RWPE2 (cell line): Measurements from ENCODE around the gene TRIM56.
"Not testable (repeated sequence)": the region's sequence is repeated elsewhere in the genome, so short reads cannot be mapped to it uniquely, and the experiment has no call there.

Experiments used
- ATAC-seq: fragments of 200-7000 bp; cut with Tn5 transposase; 3 replicates; pipeline ENCODE4 v1.9.1; 2021; ENCODE audit warnings: low read depth
- DNase-seq: peaks from one replicate; pipeline ENCODE4 v3.0.0-alpha.2; 2020; ENCODE audit warnings: low spot score
- H3K27ac ChIP-seq: fragments of 450-650 bp; 2 replicates; pipeline ENCODE4 v1.5.1; 2017; ENCODE audit warnings: mild to moderate bottlenecking; ENCODE audit not compliant: poor library complexity, severe bottlenecking
- H3K27me3 ChIP-seq: fragments of 250-450 bp; sonication (Bioruptor Pico); 2 replicates; pipeline ENCODE4 v1.5.1; 2021; ENCODE audit warnings: mild to moderate bottlenecking, moderate library complexity; ENCODE audit not compliant: insufficient read depth, poor library complexity, severe bottlenecking
- H3K36me3 ChIP-seq: fragments of 250-450 bp; sonication (Bioruptor Pico); 2 replicates; pipeline ENCODE4 v1.5.1; 2020; ENCODE audit warnings: low read depth, mild to moderate bottlenecking, moderate library complexity
- H3K4me1 ChIP-seq: fragments of 250-450 bp; sonication (Bioruptor Pico); 2 replicates; pipeline ENCODE4 v1.5.1; 2021; ENCODE audit warnings: mild to moderate bottlenecking, moderate library complexity; ENCODE audit not compliant: insufficient read depth, poor library complexity, severe bottlenecking
- H3K4me3 ChIP-seq: fragments of 250-450 bp; sonication (Bioruptor Pico); 2 replicates; pipeline ENCODE4 v1.5.1; 2021; ENCODE audit warnings: mild to moderate bottlenecking, moderate library complexity; ENCODE audit not compliant: severe bottlenecking
- H3K9me3 ChIP-seq: fragments of 250-450 bp; sonication (Bioruptor Pico); 2 replicates; pipeline ENCODE4 v1.5.1; 2021; ENCODE audit warnings: mild to moderate bottlenecking, moderate library complexity; ENCODE audit not compliant: severe bottlenecking
- CTCF ChIP-seq: fragments of 450-650 bp; IDR thresholded peaks from one replicate; pipeline ENCODE4 v1.5.1; 2017; ENCODE audit warnings: mild to moderate bottlenecking, moderate library complexity; ENCODE audit not compliant: poor library complexity, severe bottlenecking

Gene TRIM56

GRCh38 chr7:101108961-101109360 lies 23.7 kb downstream of the TRIM56 start:
- H3K27ac ChIP-seq, result peak overlapping the region; percentile 85
- peak; percentile 99 for ATAC-seq

DNA sequence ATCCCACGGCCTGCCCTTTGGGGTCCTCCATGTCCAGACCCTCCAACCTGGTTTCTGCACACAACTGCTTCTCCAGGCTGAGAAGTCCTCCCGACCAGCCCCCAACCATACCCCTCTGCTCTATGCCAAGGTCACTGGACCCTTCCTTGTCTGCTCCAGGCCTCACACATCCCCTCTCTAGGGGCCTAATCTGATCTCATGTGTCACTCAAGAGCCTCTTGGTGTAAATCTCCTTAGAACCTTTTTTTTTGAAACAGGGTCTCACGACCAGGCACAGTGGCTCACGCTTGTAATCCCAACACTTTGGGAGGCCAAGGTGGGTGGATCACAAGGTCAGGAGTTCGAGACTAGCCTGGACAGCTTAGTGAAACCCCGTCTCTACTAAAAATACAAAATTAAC lies 24.1 kb downstream of the TRIM56 start:
- DNase-seq (no peak), ATAC-seq (peak; percentile 24)
- TF ChIP-seq CTCF, result no peak
- H3K4me3 ChIP-seq, result no peak overlapping the region
- no peaks in the 10 kb centered on the region for H3K9me3 ChIP-seq
- peaks cover 15% of the 10 kb centered on the region for H3K4me1 ChIP-seq
- H3K36me3 ChIP-seq, result no peaks in the 10 kb centered on the region
- no peaks in the 10 kb centered on the region for H3K27me3 ChIP-seq
- H3K27ac ChIP-seq, result peak overlapping the region; percentile 85

More at GRCh38 chr7:101108961-101109360, 23.7 kb downstream of the TRIM56 start:
- no peak overlapping the region for H3K4me3 ChIP-seq
- peaks cover 15% of the 10 kb centered on the region for H3K4me1 ChIP-seq
- no peak for TF ChIP-seq CTCF
- DNase-seq, result peak; percentile 93
- no peaks in the 10 kb centered on the region for H3K36me3 ChIP-seq
- H3K9me3 ChIP-seq, result no peaks in the 10 kb centered on the region
- no peaks in the 10 kb centered on the region for H3K27me3 ChIP-seq

DNA sequence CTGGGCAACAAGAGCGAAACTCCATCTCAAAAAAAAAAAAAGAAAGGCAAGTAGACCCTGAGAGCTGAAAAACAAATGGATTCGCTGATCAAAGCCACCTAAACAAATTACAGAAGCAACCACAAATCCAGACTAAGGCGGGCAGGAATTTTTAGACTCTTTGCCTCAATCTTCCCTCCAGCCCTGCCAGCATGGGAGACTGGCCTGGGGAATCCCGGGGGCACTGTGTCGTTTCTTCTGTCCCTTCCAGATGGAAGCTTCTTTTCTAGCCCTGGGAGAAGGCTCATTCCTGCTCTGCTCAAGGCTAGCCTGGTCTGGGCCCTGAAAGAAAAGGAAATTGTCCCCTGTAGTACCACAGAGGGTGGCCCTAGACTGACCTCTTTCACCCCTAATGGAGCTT lies 26.0 kb downstream of the TRIM56 start:
- ATAC-seq (no peak), DNase-seq (no peak)
- no peak overlapping the region for H3K4me3 ChIP-seq
- H3K27me3 ChIP-seq, result no peaks in the 10 kb centered on the region
- H3K36me3 ChIP-seq, result no peaks in the 10 kb centered on the region
- peaks cover 20% of the 10 kb centered on the region for H3K4me1 ChIP-seq
- no peak for TF ChIP-seq CTCF
- no peaks in the 10 kb centered on the region for H3K9me3 ChIP-seq
- peak overlapping the region; percentile 85 for H3K27ac ChIP-seq

- Histone ChIP-seq H3K4me1 (peaks cover 20% of the 10 kb centered on the region), H3K27ac (peak overlapping the region; percentile 85), H3K27me3 (no peaks in the 10 kb centered on the region), H3K9me3 (no peaks in the 10 kb centered on the region), H3K36me3 (no peaks in the 10 kb centered on the region), H3K4me3 (no peak overlapping the region)
- DNase-seq, result no peak
- no peak for ATAC-seq
- TF ChIP-seq CTCF, result no peak
Observed at GRCh38 chr7:101112233-101112632, 27.0 kb downstream of the TRIM56 start.

DNA sequence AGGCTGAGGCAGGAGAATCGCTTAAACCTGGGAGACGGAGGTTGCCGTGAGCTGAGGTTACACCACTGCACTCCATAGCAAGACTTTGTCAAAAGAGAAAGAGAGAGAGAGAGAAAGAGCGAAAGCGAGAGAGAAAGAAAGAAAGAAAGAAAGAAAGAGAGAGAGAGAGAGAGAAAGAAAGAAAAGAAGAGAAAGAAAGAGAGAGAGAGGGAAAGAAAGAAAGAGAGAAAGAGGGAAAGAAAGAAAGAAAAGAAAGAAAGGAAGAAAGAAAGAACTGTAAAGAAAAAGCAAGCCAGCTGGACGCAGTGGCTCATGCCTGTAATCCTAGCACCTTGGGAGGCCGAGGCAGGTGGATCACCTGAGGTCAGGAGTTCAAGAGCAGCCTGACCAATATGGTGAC lies 27.9 kb downstream of the TRIM56 start:
- H3K9me3 ChIP-seq, ATAC-seq, H3K4me3 ChIP-seq, DNase-seq, H3K27me3 ChIP-seq, H3K36me3 ChIP-seq: not testable (repeated sequence)
- H3K4me1 ChIP-seq, result peaks cover 21% of the 10 kb centered on the region
- peak overlapping the region; percentile 85 for H3K27ac ChIP-seq
